K562 (cell line): ENCODE results near the gene KIAA0319L. TPM values are rescaled to one million over a fixed set of nuclear protein-coding genes. Genes with fewer than 3 reads are reported as not detected.

Experiments
- ATAC-seq: fragments of 200-7000 bp; cut with Tn5 transposase; 3 replicates; pipeline ENCODE4 v1.9.1; 2020; ENCODE audit warnings: moderate library complexity
- BruUV-seq: library from RNA; stranded (reverse); fragments of 400-500 nt; replicated peaks from 2 replicates; lab custom pipeline; 2021; lab: Mats Ljungman, UMichigan
- CTCF ChIA-PET: fragments of 300-600 bp; formaldehyde crosslinking; extraction: SDS; loops from one replicate; lab custom pipeline; 2021; ENCODE audit warnings: low intra/inter-chr PET ratio; lab: Yijun Ruan, JAX
- POLR2A ChIA-PET: fragments of 300-600, 350-650 bp; sonication (Branson Sonifier 250); formaldehyde crosslinking; extraction: SDS; loops from one replicate; lab custom pipeline; 2021; ENCODE audit warnings: antibody characterized with exemption, inconsistent platforms; lab: Yijun Ruan, JAX
- DNase-seq, 4 experiments: peaks; one replicate each; pipeline versions ENCODE4 v3.0.0 to v3.0.0-alpha.2; 2011 to 2018; ENCODE audit warnings: low spot score in 3 of 4, mixed read lengths in 3 of 4; ENCODE audit errors: extremely low read depth in 1 of 4
- FAIRE-seq: peaks from 2 replicates; lab custom pipeline; 2011; peaks lifted over from hg19 to GRCh38; lab: Jason Lieb, UNC
- H2AFZ ChIP-seq: 2 replicates; pipeline ENCODE4 v1.6.0; 2011; ENCODE audit warnings: low read depth, low read length, control low read depth, inconsistent platforms
- H3K27ac ChIP-seq: fragments of 200-600 bp; 3 replicates; pipeline ENCODE4 v1.8.0; 2011; ENCODE audit warnings: low read depth, mild to moderate bottlenecking, control low read depth, inconsistent platforms, low read length, moderate library complexity, mixed read lengths; ENCODE audit errors: extremely low read depth
- H3K27me3 ChIP-seq, 2 experiments: fragments of 300-600 bp in 1 of 2; 2 replicates in 1 of 2; 3 replicates in 1 of 2; pipeline versions ENCODE4 v1.6.0 to v1.8.0; 2011; ENCODE audit warnings: inconsistent platforms in 2 of 2, low read length in 2 of 2, mild to moderate bottlenecking in 1 of 2, mixed read lengths in 1 of 2, moderate library complexity in 1 of 2; ENCODE audit not compliant: control insufficient read depth in 2 of 2, insufficient read depth in 2 of 2
- H3K36me3 ChIP-seq: fragments of 300-600 bp; 3 replicates; pipeline ENCODE4 v1.8.0; 2011; ENCODE audit warnings: mild to moderate bottlenecking, low read length, inconsistent platforms; ENCODE audit not compliant: control insufficient read depth, insufficient read depth
- H3K4me1 ChIP-seq, 2 experiments: fragments of 200-600 bp in 1 of 2; replicated peaks in 1 of 2; 2 replicates in 1 of 2; 3 replicates in 1 of 2; pipeline versions ENCODE4 v1.5.1 to v1.8.0; 2011; ENCODE audit warnings: inconsistent platforms in 2 of 2, low read length in 2 of 2, mild to moderate bottlenecking in 1 of 2, mixed read lengths in 1 of 2, moderate library complexity in 1 of 2; ENCODE audit not compliant: control insufficient read depth in 2 of 2, insufficient read depth in 2 of 2
- H3K4me2 ChIP-seq: 2 replicates; pipeline ENCODE4 v1.6.1; 2011; ENCODE audit warnings: low read length, control low read depth, inconsistent platforms, mixed read lengths; ENCODE audit not compliant: insufficient read depth
- H3K4me3 ChIP-seq: fragments of 200-600 bp; sonication (generic), shearing (Covaris generic); 2 replicates; pipeline ENCODE4 v1.5.1; 2016; ENCODE audit warnings: control low read depth, inconsistent platforms
- H3K79me2 ChIP-seq: fragments of 200-600 bp; 3 replicates; pipeline ENCODE4 v1.8.0; 2011; ENCODE audit warnings: low read length, inconsistent platforms; ENCODE audit not compliant: control insufficient read depth, insufficient read depth
- H3K9ac ChIP-seq, 2 experiments: 2 replicates each; pipeline versions ENCODE4 v1.6.0 to v1.6.1; 2011; ENCODE audit warnings: low read depth in 2 of 2, low read length in 2 of 2, control low read depth in 1 of 2, inconsistent platforms in 1 of 2, mild to moderate bottlenecking in 1 of 2, mixed read lengths in 1 of 2; ENCODE audit not compliant: insufficient read depth in 1 of 2
- H3K9me1 ChIP-seq: one replicate; pipeline ENCODE4 v1.6.0; 2011; ENCODE audit warnings: inconsistent platforms, mild to moderate bottlenecking, low read length, moderate library complexity; ENCODE audit not compliant: control insufficient read depth, insufficient read depth
- H3K9me3 ChIP-seq: replicated peaks from 2 replicates; pipeline ENCODE4 v1.5.1; 2011; ENCODE audit warnings: low read depth, low read length, inconsistent platforms; ENCODE audit not compliant: control insufficient read depth, insufficient read depth
- H4K20me1 ChIP-seq: replicated peaks from 2 replicates; pipeline ENCODE4 v1.6.1; 2011; ENCODE audit warnings: low read length, inconsistent platforms, mixed read lengths; ENCODE audit not compliant: control insufficient read depth, insufficient read depth
- BACH1 ChIP-seq: fragments of 200-800 bp; sonication (Bioruptor generic); IDR thresholded peaks from 2 replicates; pipeline ENCODE4 v1.6.1; 2016; ENCODE audit warnings: missing genetic modification characterization, missing compliant biosample characterization
- CCNT2 ChIP-seq: IDR thresholded peaks from 2 replicates; pipeline ENCODE4 v1.6.1; 2011; ENCODE audit warnings: borderline replicate concordance, low read depth, mild to moderate bottlenecking, moderate library complexity, mixed read lengths, low read length; ENCODE audit not compliant: insufficient read length; ENCODE audit errors: extremely low read depth
- CTBP1 ChIP-seq: fragments of 450-650 bp; IDR thresholded peaks from 2 replicates; pipeline ENCODE4 v1.6.1; 2016; ENCODE audit warnings: borderline replicate concordance
- ETV1 ChIP-seq: fragments of 450-650 bp; conservative IDR thresholded peaks from 2 replicates; pipeline ENCODE4 v1.6.1; 2016; ENCODE audit warnings: missing genetic modification characterization, control low read depth, low read depth, missing compliant biosample characterization
- FIP1L1 ChIP-seq: fragments of 200-400 bp; formaldehyde crosslinking; IDR thresholded peaks from 2 replicates; pipeline ENCODE4 v1.6.1; 2018; ENCODE audit warnings: mild to moderate bottlenecking, low read depth, low read length; ENCODE audit not compliant: poor library complexity, severe bottlenecking
- HES1 ChIP-seq: fragments of 450-650 bp; IDR thresholded peaks from 2 replicates; pipeline ENCODE4 v1.6.1; 2016; ENCODE audit warnings: low read depth, mild to moderate bottlenecking, moderate library complexity
- NFE2 ChIP-seq: IDR thresholded peaks from 2 replicates; pipeline ENCODE4 v1.6.1; 2014; ENCODE audit warnings: antibody characterized with exemption, low read depth
- NR4A1 ChIP-seq, 2 experiments: fragments of 250-450 bp in 1 of 2; fragments of 450-650 bp in 1 of 2; sonication (Bioruptor Pico) in 1 of 2; IDR thresholded peaks; 2 replicates each; pipeline versions ENCODE4 v1.4.0 to v1.6.1; 2016 to 2020; ENCODE audit warnings: mild to moderate bottlenecking in 2 of 2, missing compliant biosample characterization in 1 of 2, missing genetic modification characterization in 1 of 2, moderate library complexity in 1 of 2
- SMAD3 ChIP-seq: fragments of 450-650 bp; formaldehyde crosslinking; conservative IDR thresholded peaks from 2 replicates; pipeline ENCODE4 v1.4.0; 2020; ENCODE audit warnings: mild to moderate bottlenecking
- USF2 ChIP-seq: sonication (generic); formaldehyde crosslinking; IDR thresholded peaks from 2 replicates; pipeline ENCODE4 v1.5.0; 2020; ENCODE audit warnings: missing genetic modification reagents
- ZNF124 ChIP-seq: sonication (generic); formaldehyde crosslinking; IDR thresholded peaks from 2 replicates; pipeline ENCODE4 v1.8.1; 2022; ENCODE audit warnings: missing genetic modification reagents
- ZNF24 ChIP-seq: fragments of 450-650 bp; IDR thresholded peaks from 2 replicates; pipeline ENCODE4 v1.6.1; 2016
- ZNF830 ChIP-seq: fragments of 250-450 bp; sonication (Bioruptor Pico); IDR thresholded peaks from 2 replicates; pipeline ENCODE4 v1.5.0; 2021; ENCODE audit warnings: mild to moderate bottlenecking
- WGBS: fragments of 100-300 bp; shearing (Covaris generic); methylation state at CpG from one replicate; pipeline ENCODE4 v1.1.6; 2016; ENCODE audit warnings: low coverage, mixed read lengths; ENCODE audit not compliant: insufficient coverage; ENCODE audit errors: missing lambda C conversion rate; 5-methylcytosine and 5-hydroxymethylcytosine counted together
- in situ Hi-C: fragments of 300-500 bp; cut with MboI; formaldehyde crosslinking; loops from 4 replicates; pipeline ENCODE4 v1.15.0; 2018; ENCODE audit warnings: inconsistent platforms, mixed read lengths
- intact Hi-C: fragments of 100-400 bp; cut with micrococcal nuclease; formaldehyde crosslinking; loops from 2 replicates; pipeline ENCODE4 v1.14.2; 2022
- polyA plus RNA-seq, 8 experiments: library from polyadenylated mRNA; depleted of rRNA in 4 of 8; stranded (reverse) in 5 of 8; unstranded in 3 of 8; fragments of >200 nt; fragmentation: Nextera tagmentation in 2 of 8; fragmentation: Illumina TruSeq in 1 of 8; extraction: Ambion mirVana in 2 of 8; extraction: Trizol in 1 of 8; gene quantifications; 2 replicates each; pipeline versions ENCODE4 v1.2.1 to v1.2.3, GENCODE V29; 2011 to 2014; ENCODE audit warnings: inconsistent platforms in 1 of 8, missing spikeins in 1 of 8
- total RNA-seq, 7 experiments: library from RNA; depleted of rRNA in 6 of 7; stranded (reverse); fragments of >200 nt in 6 of 7; fragmentation: Illumina TruSeq in 2 of 7; extraction: Trizol in 2 of 7; gene quantifications; 2 replicates each; pipeline versions ENCODE4 v1.2.1 to v1.2.3, GENCODE V29; 2011 to 2021; ENCODE audit warnings: low replicate concordance in 1 of 7
- TF ChIP-seq, protein P1 (sequence below): conservative IDR thresholded peaks from 2 replicates; pipeline ENCODE4 v1.6.1; 2011; ENCODE audit warnings: low read depth, mild to moderate bottlenecking, low read length; ENCODE audit not compliant: control insufficient read depth

Gene KIAA0319L
- total and polyA plus RNA-seq, 9 of the 15 experiments (the other 6 are each of a cell fraction or from before 2014, with no cell fraction given), result 2.4 to 51.7 (median 27.4) TPM

DNA sequence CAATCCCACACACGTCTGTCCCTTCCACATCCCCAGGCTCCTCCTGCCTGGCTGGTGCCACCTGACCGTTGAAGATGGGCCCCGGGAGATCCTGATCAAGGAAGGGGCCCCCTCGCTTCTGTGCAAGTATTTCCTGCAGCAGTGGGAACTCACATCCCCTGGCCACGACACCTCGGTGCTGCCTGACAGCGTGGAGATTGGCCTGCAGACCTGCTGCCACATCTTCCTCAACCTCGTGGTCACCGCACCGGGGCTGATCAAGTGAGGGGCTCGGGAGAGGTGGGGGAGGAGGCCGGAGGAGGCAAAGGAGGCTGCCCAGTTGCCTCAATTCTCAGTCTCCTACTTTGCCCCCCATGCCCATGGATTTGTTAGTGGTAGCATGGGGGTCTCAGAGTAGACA lies 6.0 kb upstream of the KIAA0319L start:
- DNase-seq (no peak), ATAC-seq (no peak), FAIRE-seq (no peak)
- H3K9me1 ChIP-seq, result no peaks in the 10 kb centered on the region
- peaks cover 55% of the 10 kb centered on the region; the same call in 2 of the 3 replicates for H3K36me3 ChIP-seq
- no peak overlapping the region for H3K27ac ChIP-seq
- 79% methylated on average over 9 of the region's 12 CpGs for WGBS
- POLR2A ChIA-PET, result interaction anchor here (0.8 to 1.5 kb wide), 2 partner anchors 154 to 207 kb away, joined by 3 to 5 read pairs; partner anchors contain the start of gene CLSPN
- H3K9me3 ChIP-seq, result no peaks in the 10 kb centered on the region
- peaks cover 18% of the 10 kb centered on the region; the same call in 1 of the 2 replicates for H4K20me1 ChIP-seq
- H3K27me3 ChIP-seq, result no peaks in the 10 kb centered on the region
- TF ChIP-seq SMAD3 (CRISPR knock-in tag) (no peak), ZNF124 (CRISPR knock-in tag) (no peak), ZNF24 (no peak), BACH1 (tag) (no peak), FIP1L1 (no peak), NR4A1 (CRISPR knock-in tag; IDR thresholded peaks at IDR 0.05) (no peak), NR4A1 (tag; IDR thresholded peaks at IDR 0.05) (no peak), USF2 (no peak), CTBP1 (no peak), HES1 (no peak), ETV1 (tag) (no peak), NFE2 (no peak), CCNT2 (no peak), ZNF830 (CRISPR knock-in tag) (no peak)
- TF ChIP-seq, protein P1, sequence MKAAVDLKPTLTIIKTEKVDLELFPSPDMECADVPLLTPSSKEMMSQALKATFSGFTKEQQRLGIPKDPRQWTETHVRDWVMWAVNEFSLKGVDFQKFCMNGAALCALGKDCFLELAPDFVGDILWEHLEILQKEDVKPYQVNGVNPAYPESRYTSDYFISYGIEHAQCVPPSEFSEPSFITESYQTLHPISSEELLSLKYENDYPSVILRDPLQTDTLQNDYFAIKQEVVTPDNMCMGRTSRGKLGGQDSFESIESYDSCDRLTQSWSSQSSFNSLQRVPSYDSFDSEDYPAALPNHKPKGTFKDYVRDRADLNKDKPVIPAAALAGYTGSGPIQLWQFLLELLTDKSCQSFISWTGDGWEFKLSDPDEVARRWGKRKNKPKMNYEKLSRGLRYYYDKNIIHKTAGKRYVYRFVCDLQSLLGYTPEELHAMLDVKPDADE, result no peak
- no peak overlapping the region for H3K4me3 ChIP-seq
- intact Hi-C loops (loop anchor here (5.0 kb wide), 1 partner anchor 361 kb away; no protein-coding TSS in a partner anchor), in situ Hi-C loops (loop anchor here (5.0 to 10.0 kb wide), 2 partner anchors 116 to 358 kb away; no protein-coding TSS in a partner anchor)
- peaks cover 0 to 36% of the 10 kb centered on the region in 2 experiments; a peak in 3 of 5 replicates for H3K4me1 ChIP-seq
- H2AFZ ChIP-seq, result no peak overlapping the region
- BruUV-seq, result no TSS peak
- CTCF ChIA-PET, result interaction anchor here (3.1 kb wide), 1 partner anchor 112 kb away, joined by 17 read pairs; no protein-coding TSS in a partner anchor
- no peak overlapping the region for H3K4me2 ChIP-seq
- H3K79me2 ChIP-seq, result peaks cover 6% of the 10 kb centered on the region
- peak overlapping the region in 1 of 2 experiments; percentile 57; a peak in 2 of 4 replicates for H3K9ac ChIP-seq
